IMR-90 (cell line): ENCODE results near the gene UXS1. TPM values are rescaled to one million over a fixed set of nuclear protein-coding genes. Genes with fewer than 3 reads are reported as not detected.
A peak's percentile ranks its signal among the peaks of the same experiment; 100 is the strongest.

ENCODE experiments used
- ATAC-seq: fragments of 200-7000 bp; cut with Tn5 transposase; 2 replicates; pipeline ENCODE4 v1.9.1; 2020; ENCODE audit warnings: low read depth, mild to moderate bottlenecking, moderate library complexity
- BruUV-seq: library from RNA; stranded (reverse); fragments of 400-500 nt; replicated peaks from 2 replicates; lab custom pipeline; 2021; lab: Mats Ljungman, UMichigan
- CTCF ChIA-PET: fragments of 300-600 bp; formaldehyde crosslinking; extraction: SDS; loops from one replicate; lab custom pipeline; 2021; ENCODE audit warnings: antibody characterized with exemption; lab: Yijun Ruan, JAX
- POLR2A ChIA-PET: fragments of 300-600 bp; sonication (Branson Sonifier 250); formaldehyde crosslinking; loops from one replicate; lab custom pipeline; 2022; ENCODE audit warnings: antibody characterized with exemption; ENCODE audit not compliant: unreplicated experiment; lab: Charles Lee
- DNase-seq: peaks from one replicate; pipeline ENCODE4 v3.0.0; 2013
- H2AFZ ChIP-seq: replicated peaks from 2 replicates; pipeline ENCODE3; 2013; ENCODE audit warnings: low read length, mild to moderate bottlenecking; ENCODE audit not compliant: poor library complexity
- H2AK5ac ChIP-seq: 2 replicates; pipeline ENCODE4 v1.6.1; 2013; ENCODE audit warnings: low read depth, low read length, inconsistent platforms
- H2AK9ac ChIP-seq: replicated peaks from 2 replicates; pipeline ENCODE3; 2013; ENCODE audit warnings: mild to moderate bottlenecking, low read depth, low read length, moderate library complexity; ENCODE audit not compliant: poor library complexity
- H2BK120ac ChIP-seq: 2 replicates; pipeline ENCODE4 v1.6.1; 2013; ENCODE audit warnings: low read depth, low read length, inconsistent platforms
- H2BK15ac ChIP-seq: 3 replicates; pipeline ENCODE4 v1.6.1; 2013; ENCODE audit warnings: low read depth, low read length, inconsistent platforms
- H2BK20ac ChIP-seq: 2 replicates; pipeline ENCODE4 v1.6.1; 2013; ENCODE audit warnings: low read depth, mild to moderate bottlenecking, inconsistent platforms, low read length, moderate library complexity
- H2BK5ac ChIP-seq: 2 replicates; pipeline ENCODE4 v1.6.1; 2013; ENCODE audit warnings: mild to moderate bottlenecking, low read depth, low read length, inconsistent platforms; ENCODE audit not compliant: poor library complexity, severe bottlenecking
- H3K14ac ChIP-seq: replicated peaks from 2 replicates; pipeline ENCODE4 v1.6.1; 2013; ENCODE audit warnings: low read depth, low read length, inconsistent platforms
- H3K18ac ChIP-seq: 2 replicates; pipeline ENCODE4 v1.6.1; 2013; ENCODE audit warnings: low read depth, low read length, control low read depth
- H3K23ac ChIP-seq: 2 replicates; pipeline ENCODE4 v1.6.1; 2013; ENCODE audit warnings: low read depth, low read length, inconsistent platforms
- H3K27ac ChIP-seq: 2 replicates; pipeline ENCODE4 v1.5.1; 2013; ENCODE audit warnings: mild to moderate bottlenecking, control low read depth, low read length; ENCODE audit not compliant: insufficient read depth
- H3K27me3 ChIP-seq: 2 replicates; pipeline ENCODE4 v1.6.1; 2013; ENCODE audit warnings: low read length; ENCODE audit not compliant: control insufficient read depth, insufficient read depth
- H3K36me3 ChIP-seq: 2 replicates; pipeline ENCODE4 v1.6.1; 2013; ENCODE audit warnings: low read length, mixed read lengths; ENCODE audit not compliant: control insufficient read depth, insufficient read depth
- H3K4ac ChIP-seq: 2 replicates; pipeline ENCODE4 v1.6.1; 2013; ENCODE audit warnings: low read depth, low read length, inconsistent platforms
- H3K4me1 ChIP-seq: 2 replicates; pipeline ENCODE4 v1.6.1; 2013; ENCODE audit warnings: low read length, mixed read lengths; ENCODE audit not compliant: control insufficient read depth, insufficient read depth
- H3K4me2 ChIP-seq: 2 replicates; pipeline ENCODE4 v1.6.1; 2013; ENCODE audit warnings: low read depth, mild to moderate bottlenecking, control low read depth, low read length, moderate library complexity
- H3K4me3 ChIP-seq: 2 replicates; pipeline ENCODE4 v1.5.1; 2013; ENCODE audit warnings: low read depth, mild to moderate bottlenecking, control low read depth, low read length, moderate library complexity; ENCODE audit not compliant: insufficient read depth
- H3K56ac ChIP-seq: 2 replicates; pipeline ENCODE4 v1.6.1; 2013; ENCODE audit warnings: low read length, inconsistent platforms; ENCODE audit not compliant: insufficient read depth; ENCODE audit errors: extremely low read depth
- H3K79me1 ChIP-seq, 2 experiments: 2 replicates each; pipeline ENCODE4 v1.6.1; 2013; ENCODE audit warnings: low read length in 2 of 2, inconsistent platforms in 1 of 2, low read depth in 1 of 2
- H3K9ac ChIP-seq: 2 replicates; pipeline ENCODE4 v1.6.1; 2013; ENCODE audit warnings: low read depth, low read length, control low read depth
- H3K9me1 ChIP-seq: 2 replicates; pipeline ENCODE4 v1.6.1; 2013; ENCODE audit warnings: low read length, inconsistent platforms; ENCODE audit not compliant: insufficient read depth
- H3K9me3 ChIP-seq: 2 replicates; pipeline ENCODE4 v1.6.1; 2013; ENCODE audit warnings: low read length; ENCODE audit not compliant: control insufficient read depth, insufficient read depth
- H4K20me1 ChIP-seq: 2 replicates; pipeline ENCODE4 v1.6.1; 2013; ENCODE audit warnings: low read length, inconsistent platforms; ENCODE audit not compliant: insufficient read depth
- H4K5ac ChIP-seq: 2 replicates; pipeline ENCODE4 v1.6.1; 2013; ENCODE audit warnings: mild to moderate bottlenecking, low read depth, low read length, control low read depth
- H4K8ac ChIP-seq, 2 experiments: 2 replicates each; pipeline ENCODE4 v1.6.1; 2013; ENCODE audit warnings: low read depth in 2 of 2, low read length in 2 of 2, control low read depth in 1 of 2, inconsistent platforms in 1 of 2
- H4K91ac ChIP-seq: 2 replicates; pipeline ENCODE4 v1.6.1; 2013; ENCODE audit warnings: low read depth, low read length, inconsistent platforms; ENCODE audit not compliant: insufficient read depth
- BHLHE40 ChIP-seq: fragments of 150-350 bp; IDR thresholded peaks from 2 replicates; pipeline ENCODE4 v1.6.1; 2016; ENCODE audit warnings: mild to moderate bottlenecking, low read depth, low read length
- RFX5 ChIP-seq: IDR thresholded peaks from 2 replicates; pipeline ENCODE4 v1.8.0; 2012; ENCODE audit warnings: low read depth, mild to moderate bottlenecking, low read length, moderate library complexity
- WGBS, 2 experiments: methylation state at CpG; one replicate each; pipeline versions ENCODE4 v1.1.5 to v1.1.7; 2013; ENCODE audit warnings: missing lambda C conversion rate in 2 of 2; ENCODE audit not compliant: insufficient read length in 1 of 2; ENCODE audit errors: extremely low coverage in 2 of 2; 5-methylcytosine and 5-hydroxymethylcytosine counted together
- dilution Hi-C: fragments of 300-500 bp; cut with HindIII; formaldehyde crosslinking; loops from one replicate; pipeline ENCODE4 v1.14.3; 2018; ENCODE audit warnings: low sequenced_read_pairs; ENCODE audit not compliant: unreplicated experiment
- in situ Hi-C: fragments of 300-500 bp; cut with MboI; formaldehyde crosslinking; loops from 3 replicates; pipeline ENCODE4 v1.14.3; 2019; ENCODE audit warnings: low sequenced_read_pairs, inconsistent platforms, mixed read lengths
- intact Hi-C: fragments of 100-400 bp; cut with micrococcal nuclease; formaldehyde crosslinking; loops from 2 replicates; pipeline ENCODE4 v1.10.0; 2022
- polyA plus RNA-seq, 3 experiments: library from polyadenylated mRNA; depleted of rRNA; stranded (reverse); fragments of >200 nt; gene quantifications; 2 replicates each; pipeline ENCODE4 v1.2.3, GENCODE V29; 2012; ENCODE audit warnings: low replicate concordance in 1 of 3
- total RNA-seq: library from RNA; depleted of rRNA; stranded (reverse); fragments of >200 nt; gene quantifications from 2 replicates; pipeline ENCODE4 v1.2.3, GENCODE V29; 2012
- TF ChIP-seq, protein P1 (sequence below): conservative IDR thresholded peaks from 2 replicates; pipeline ENCODE4 v1.5.1; 2012; ENCODE audit warnings: mild to moderate bottlenecking, low read depth, low read length, improper control_type of control experiment

The UXS1 gene
- total and polyA plus RNA-seq, 2 of the 4 experiments (the other 2 are of a cell fraction) = 33.7 to 54.3 TPM

DNA sequence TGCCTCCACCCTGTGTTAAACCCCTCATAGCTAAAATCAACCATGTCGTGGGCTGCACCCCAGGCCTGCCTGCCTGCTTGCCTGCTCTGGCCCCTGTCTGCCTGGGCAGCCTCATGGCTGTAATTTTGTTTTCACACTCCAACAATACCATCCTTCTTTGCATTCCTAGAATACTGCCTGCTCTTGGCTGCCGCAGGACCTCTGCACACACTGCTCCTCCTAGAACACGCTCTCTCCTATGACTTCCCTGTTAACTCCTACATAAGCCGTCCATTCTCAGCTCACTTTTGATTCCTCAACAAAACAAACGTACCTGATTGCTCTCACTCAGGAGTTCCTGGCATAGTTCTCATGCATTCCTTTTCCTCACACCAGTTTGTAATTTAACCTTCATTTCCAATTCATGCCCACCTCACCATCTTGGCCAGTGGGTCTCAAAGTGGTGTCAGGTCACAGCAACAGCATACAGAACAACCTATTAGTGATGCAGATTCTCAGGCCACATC lies 2.5 kb downstream of the UXS1 start:
- Histone ChIP-seq H2BK5ac (no peak overlapping the region), H4K8ac (no peak overlapping the region), H3K27ac (no peak overlapping the region), H4K20me1 (peaks cover 11% of the 10 kb centered on the region; the same call in 1 of the 2 replicates), H3K4me1 (peaks cover 7% of the 10 kb centered on the region), H3K79me1 (peaks cover 18 to 47% of the 10 kb centered on the region in 2 experiments), H3K27me3 (no peaks in the 10 kb centered on the region), H3K4me3 (no peak overlapping the region), H3K4me2 (no peak overlapping the region), H3K9ac (no peak overlapping the region), H3K23ac (0 out of 2 replicates have a peak overlapping the region, but pooled peaks have one; percentile 42), H3K9me1 (peaks cover 13% of the 10 kb centered on the region), H3K18ac (no peak overlapping the region), H4K91ac (no peak overlapping the region), H2AK9ac (no peak overlapping the region), H3K9me3 (no peaks in the 10 kb centered on the region), H2BK120ac (no peak overlapping the region), H4K5ac (no peak overlapping the region), H2AK5ac (0 out of 2 replicates have a peak overlapping the region, but pooled peaks have one; percentile 27), H3K14ac (peak overlapping the region; percentile 42), H2BK15ac (no peak overlapping the region), H2BK20ac (peak overlapping the region; percentile 52), H3K56ac (no peak overlapping the region), H3K4ac (0 out of 2 replicates have a peak overlapping the region, but pooled peaks have one; percentile 32), H3K36me3 (no peaks in the 10 kb centered on the region), H2AFZ (no peak overlapping the region)
- TF ChIP-seq, protein P1, sequence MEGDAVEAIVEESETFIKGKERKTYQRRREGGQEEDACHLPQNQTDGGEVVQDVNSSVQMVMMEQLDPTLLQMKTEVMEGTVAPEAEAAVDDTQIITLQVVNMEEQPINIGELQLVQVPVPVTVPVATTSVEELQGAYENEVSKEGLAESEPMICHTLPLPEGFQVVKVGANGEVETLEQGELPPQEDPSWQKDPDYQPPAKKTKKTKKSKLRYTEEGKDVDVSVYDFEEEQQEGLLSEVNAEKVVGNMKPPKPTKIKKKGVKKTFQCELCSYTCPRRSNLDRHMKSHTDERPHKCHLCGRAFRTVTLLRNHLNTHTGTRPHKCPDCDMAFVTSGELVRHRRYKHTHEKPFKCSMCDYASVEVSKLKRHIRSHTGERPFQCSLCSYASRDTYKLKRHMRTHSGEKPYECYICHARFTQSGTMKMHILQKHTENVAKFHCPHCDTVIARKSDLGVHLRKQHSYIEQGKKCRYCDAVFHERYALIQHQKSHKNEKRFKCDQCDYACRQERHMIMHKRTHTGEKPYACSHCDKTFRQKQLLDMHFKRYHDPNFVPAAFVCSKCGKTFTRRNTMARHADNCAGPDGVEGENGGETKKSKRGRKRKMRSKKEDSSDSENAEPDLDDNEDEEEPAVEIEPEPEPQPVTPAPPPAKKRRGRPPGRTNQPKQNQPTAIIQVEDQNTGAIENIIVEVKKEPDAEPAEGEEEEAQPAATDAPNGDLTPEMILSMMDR = no peak
- TF ChIP-seq RFX5 (no peak), BHLHE40 (no peak)
- BruUV-seq = no TSS peak
- CTCF ChIA-PET = no interaction called here
- intact Hi-C loops (loop anchor here (5.0 to 10.0 kb wide), 4 partner anchors 49 to 617 kb away; no protein-coding TSS in a partner anchor), in situ Hi-C loops (no loop called here), dilution Hi-C loops (no loop called here)
- WGBS, 2 experiments = 87% methylated on average over 4 of the region's 5 CpGs; no CpG with 5 or more reads in 1 of the 2 experiments
- POLR2A ChIA-PET = no interaction called here
- no peak for ATAC-seq
- no peak for DNase-seq
